ENCODE results near the gene HOGA1. TPM values are rescaled to one million over a fixed set of nuclear protein-coding genes. Genes with fewer than 3 reads are reported as not detected.

Gene HOGA1
- total RNA-seq, 4 donors from 2014 or later, result 0.80 to 6.2 (median 4.0) TPM

- WGBS, result 96% methylated on average over 4 of the region's 4 CpGs
- TF ChIP-seq EP300 (IDR thresholded peaks at IDR 0.05), result no peak
- no peak for TF ChIP-seq POLR2A (IDR thresholded peaks at IDR 0.05)
- TF ChIP-seq POLR2AphosphoS5 (IDR thresholded peaks at IDR 0.05), result no peak
- TF ChIP-seq CTCF (IDR thresholded peaks at IDR 0.05), result no peak
Measured at GRCh38 chr10:97563337-97563736, 20.9 kb upstream of the HOGA1 start.

GRCh38 chr10:97564776-97565175 lies 19.4 kb upstream of the HOGA1 start:
- no peak for TF ChIP-seq EP300 (IDR thresholded peaks at IDR 0.05)
- no peak for TF ChIP-seq POLR2A (IDR thresholded peaks at IDR 0.05)
- no peak for DNase-seq (ENCODE audit: low spot score in 2 of 2)
- Histone ChIP-seq H3K27ac (no peak overlapping the region), H3K4me3 (no peak overlapping the region), H3K27me3 (no peaks in the 10 kb centered on the region), H3K36me3 (peaks cover 15% of the 10 kb centered on the region), H3K9me3 (no peaks in the 10 kb centered on the region), H3K4me1 (peaks cover under 1% of the 10 kb centered on the region)
- 95% methylated on average over 4 of the region's 4 CpGs for WGBS

More at GRCh38 chr10:97563337-97563736, 20.9 kb upstream of the HOGA1 start:
- no peak overlapping the region for H3K4me3 ChIP-seq
- H3K27ac ChIP-seq, result no peak overlapping the region
- H3K27me3 ChIP-seq, result no peaks in the 10 kb centered on the region
- no peaks in the 10 kb centered on the region for H3K4me1 ChIP-seq
- no peak for DNase-seq (ENCODE audit: low spot score in 2 of 2)
- no peaks in the 10 kb centered on the region for H3K9me3 ChIP-seq
- peaks cover 3% of the 10 kb centered on the region for H3K36me3 ChIP-seq

- WGBS, result 67% methylated on average over 2 of the region's 2 CpGs
- Histone ChIP-seq H3K27ac (no peak overlapping the region), H3K27me3 (no peaks in the 10 kb centered on the region), H3K4me1 (peaks cover 18% of the 10 kb centered on the region), H3K4me3 (no peak overlapping the region), H3K36me3 (peaks cover 25% of the 10 kb centered on the region), H3K9me3 (no peaks in the 10 kb centered on the region)
- TF ChIP-seq CTCF (IDR thresholded peaks at IDR 0.05) (no peak), POLR2AphosphoS5 (IDR thresholded peaks at IDR 0.05) (no peak), POLR2A (IDR thresholded peaks at IDR 0.05) (no peak), EP300 (IDR thresholded peaks at IDR 0.05) (no peak)
- DNase-seq (ENCODE audit: low spot score in 2 of 2), result no peak
Measured at GRCh38 chr10:97566336-97566996, 17.7 kb upstream of the HOGA1 start.

- Histone ChIP-seq H3K4me3 (no peak overlapping the region), H3K27ac (no peak overlapping the region), H3K36me3 (peaks cover 25% of the 10 kb centered on the region), H3K4me1 (peaks cover 32% of the 10 kb centered on the region), H3K27me3 (no peaks in the 10 kb centered on the region), H3K9me3 (no peaks in the 10 kb centered on the region)
- DNase-seq (ENCODE audit: low spot score in 2 of 2), result no peak
- TF ChIP-seq EP300 (IDR thresholded peaks at IDR 0.05) (no peak), POLR2AphosphoS5 (IDR thresholded peaks at IDR 0.05) (no peak), CTCF (IDR thresholded peaks at IDR 0.05) (no peak)
- 89% methylated on average over 12 of the region's 15 CpGs for WGBS
Measured at GRCh38 chr10:97567891-97568290, 16.3 kb upstream of the HOGA1 start.

- WGBS, result 69% methylated on average over 11 of the region's 33 CpGs
- peak overlapping the region; percentile 86 for H3K27ac ChIP-seq
Measured at GRCh38 chr10:97570146-97570788, 13.9 kb upstream of the HOGA1 start.

More at GRCh38 chr10:97570146-97570788, 13.9 kb upstream of the HOGA1 start:
- Histone ChIP-seq H3K27me3 (no peaks in the 10 kb centered on the region), H3K4me3 (no peak overlapping the region), H3K9me3 (no peaks in the 10 kb centered on the region), H3K4me1 (peaks cover 48% of the 10 kb centered on the region), H3K36me3 (peaks cover 25% of the 10 kb centered on the region)
- no peak for TF ChIP-seq CTCF (IDR thresholded peaks at IDR 0.05)
- TF ChIP-seq POLR2AphosphoS5 (IDR thresholded peaks at IDR 0.05), result no peak
- TF ChIP-seq POLR2A (IDR thresholded peaks at IDR 0.05), result no peak
- TF ChIP-seq EP300 (IDR thresholded peaks at IDR 0.05), result no peak
- DNase-seq (ENCODE audit: low spot score in 2 of 2), result no peak
